GM23248 (cell line): ENCODE measurements around the gene THRSP. TPM values are rescaled to one million over a fixed set of nuclear protein-coding genes. Genes with fewer than 3 reads are reported as not detected.

Source experiments
- DNase-seq: peaks from one replicate; pipeline ENCODE4 v3.0.0-alpha.2; 2015
- H2AFZ ChIP-seq: fragments of 200-600 bp; sonication (generic); 2 replicates; pipeline ENCODE4 v1.6.1; 2016; ENCODE audit warnings: antibody characterized with exemption
- H3F3A ChIP-seq: fragments of 200-600 bp; sonication (generic); 2 replicates; pipeline ENCODE4 v1.6.1; 2016; ENCODE audit warnings: mild to moderate bottlenecking, antibody characterized with exemption, mixed run types; ENCODE audit not compliant: insufficient read depth
- H3K27ac ChIP-seq: fragments of 200-600 bp; sonication (generic); 2 replicates; pipeline ENCODE4 v1.5.1; 2016; ENCODE audit warnings: mild to moderate bottlenecking
- H3K27me3 ChIP-seq: fragments of 200-600 bp; sonication (generic); replicated peaks from 2 replicates; pipeline ENCODE4 v1.6.1; 2016; ENCODE audit warnings: mild to moderate bottlenecking; ENCODE audit not compliant: insufficient read depth
- H3K36me3 ChIP-seq: fragments of 200-600 bp; sonication (generic); 2 replicates; pipeline ENCODE4 v1.6.1; 2016; ENCODE audit warnings: low read depth, mild to moderate bottlenecking
- H3K4me1 ChIP-seq: fragments of 200-600 bp; sonication (generic); 2 replicates; pipeline ENCODE4 v1.6.1; 2016; ENCODE audit warnings: mild to moderate bottlenecking; ENCODE audit not compliant: insufficient read depth
- H3K4me2 ChIP-seq: fragments of 200-600 bp; sonication (generic); one replicate; pipeline ENCODE4 v1.6.1; 2016; ENCODE audit warnings: mild to moderate bottlenecking; ENCODE audit not compliant: unreplicated experiment
- H3K4me3 ChIP-seq: fragments of 200-600 bp; sonication (generic); 2 replicates; pipeline ENCODE4 v1.5.1; 2016; ENCODE audit warnings: mild to moderate bottlenecking
- H3K79me2 ChIP-seq: fragments of 200-600 bp; sonication (generic); 2 replicates; pipeline ENCODE4 v1.6.1; 2016; ENCODE audit warnings: mild to moderate bottlenecking; ENCODE audit not compliant: insufficient read depth
- H3K9ac ChIP-seq: fragments of 200-600 bp; sonication (generic); 2 replicates; pipeline ENCODE4 v1.6.1; 2016; ENCODE audit warnings: mild to moderate bottlenecking
- H3K9me2 ChIP-seq: fragments of 200-600 bp; sonication (generic); 2 replicates; pipeline ENCODE4 v1.6.1; 2016; ENCODE audit warnings: mixed run types, mild to moderate bottlenecking, moderate library complexity; ENCODE audit not compliant: insufficient read depth
- H3K9me3 ChIP-seq: fragments of 200-600 bp; sonication (generic); one replicate; pipeline ENCODE4 v1.6.1; 2017; ENCODE audit warnings: low read depth
- H4K20me1 ChIP-seq: fragments of 200-600 bp; sonication (generic); 2 replicates; pipeline ENCODE4 v1.6.0; 2016; ENCODE audit not compliant: insufficient read depth
- EZH2 ChIP-seq: fragments of 200-600 bp; sonication (generic); IDR thresholded peaks from 2 replicates; pipeline ENCODE4 v1.6.1; 2018; ENCODE audit warnings: antibody characterized with exemption, mild to moderate bottlenecking; ENCODE audit not compliant: insufficient read depth, poor library complexity, severe bottlenecking
- EZH2phosphoT487 ChIP-seq: fragments of 200-600 bp; sonication (generic); IDR thresholded peaks from 2 replicates; pipeline ENCODE4 v1.6.1; 2018; ENCODE audit warnings: antibody characterized with exemption, moderate library complexity, mild to moderate bottlenecking, low read depth; ENCODE audit not compliant: insufficient read depth
- WGBS, 2 experiments: methylation state at CpG; one replicate each; pipeline ENCODE4 v1.1.6; 2015 to 2017; ENCODE audit warnings: low lambda C conversion rate in 2 of 2, low coverage in 1 of 2; ENCODE audit errors: missing lambda C conversion rate in 2 of 2; 5-methylcytosine and 5-hydroxymethylcytosine counted together
- in situ Hi-C: fragments of 300-500 bp; cut with MboI; formaldehyde crosslinking; loops from 2 replicates; pipeline ENCODE4 v1.15.0; 2020
- polyA plus RNA-seq: library from polyadenylated mRNA; unstranded; fragments of >200 nt; fragmentation: Nextera tagmentation; extraction: Ambion mirVana; gene quantifications from 2 replicates; pipeline ENCODE4 v1.2.1, GENCODE V29; 2016
- total RNA-seq: library from RNA; depleted of rRNA; stranded (reverse); fragments of >200 nt; shearing (Covaris generic); gene quantifications from 2 replicates; pipeline ENCODE4 v1.2.3, GENCODE V29; 2014

Gene THRSP
- total and polyA plus RNA-seq, 2 experiments from 2014 or later = not detected

DNA sequence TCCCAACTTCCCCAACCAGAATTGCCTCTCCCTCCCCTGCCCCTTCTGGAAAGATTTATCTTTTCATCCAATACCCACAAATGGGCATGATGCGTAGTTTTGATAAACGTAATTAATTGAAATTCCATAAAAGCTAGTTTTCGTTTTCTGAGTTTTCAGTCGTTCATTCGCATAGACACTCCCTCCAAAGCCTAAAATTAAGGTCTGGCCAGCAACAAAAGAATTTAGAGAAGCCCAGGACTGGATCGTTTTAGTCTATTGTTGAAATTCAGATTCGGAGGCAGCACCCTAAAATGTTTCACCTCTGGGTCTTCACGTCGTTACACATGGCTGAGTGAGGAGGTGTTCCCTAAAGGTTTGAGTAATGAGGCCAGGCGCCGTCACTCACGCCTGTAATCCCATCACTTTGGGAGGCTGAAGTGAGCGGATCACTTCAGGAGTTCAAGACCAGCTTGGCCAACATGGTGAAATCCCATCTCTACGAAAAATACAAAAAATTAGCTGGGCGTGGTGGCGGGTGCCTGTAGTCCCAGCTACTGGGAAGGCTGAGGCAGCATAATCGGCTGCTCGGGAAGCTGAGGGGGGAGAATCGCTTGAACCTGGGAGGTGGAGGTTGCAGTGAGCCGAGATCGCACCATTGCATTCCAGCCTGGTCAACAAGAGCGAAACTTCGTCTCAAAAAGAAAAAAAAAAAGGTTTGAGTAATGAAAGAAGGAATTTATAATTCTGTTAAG, 16.6 kb downstream of the THRSP start:
- no peak for DNase-seq
- no peak for TF ChIP-seq EZH2phosphoT487
- TF ChIP-seq EZH2 = no peak
- H2AFZ ChIP-seq = peak overlapping the region; percentile 97
- H3K9ac ChIP-seq = peak overlapping the region; percentile 94
- H3K27me3 ChIP-seq = no peaks in the 10 kb centered on the region
- no peaks in the 10 kb centered on the region for H3K36me3 ChIP-seq
- no peaks in the 10 kb centered on the region for H4K20me1 ChIP-seq
- peaks cover 48% of the 10 kb centered on the region for H3K79me2 ChIP-seq
- H3K4me3 ChIP-seq = peak overlapping the region; percentile 92
- H3K4me2 ChIP-seq = peak overlapping the region; percentile 84
- H3F3A ChIP-seq = no peaks in the 10 kb centered on the region
- WGBS, 2 experiments = 48 to 49% methylated on average over 23 of the region's 23 CpGs
- H3K9me2 ChIP-seq = no peaks in the 10 kb centered on the region
- H3K4me1 ChIP-seq = peaks cover 14% of the 10 kb centered on the region
- no peaks in the 10 kb centered on the region for H3K9me3 ChIP-seq
- in situ Hi-C loops = no loop called here
- H3K27ac ChIP-seq = peak overlapping the region; percentile 71

DNA sequence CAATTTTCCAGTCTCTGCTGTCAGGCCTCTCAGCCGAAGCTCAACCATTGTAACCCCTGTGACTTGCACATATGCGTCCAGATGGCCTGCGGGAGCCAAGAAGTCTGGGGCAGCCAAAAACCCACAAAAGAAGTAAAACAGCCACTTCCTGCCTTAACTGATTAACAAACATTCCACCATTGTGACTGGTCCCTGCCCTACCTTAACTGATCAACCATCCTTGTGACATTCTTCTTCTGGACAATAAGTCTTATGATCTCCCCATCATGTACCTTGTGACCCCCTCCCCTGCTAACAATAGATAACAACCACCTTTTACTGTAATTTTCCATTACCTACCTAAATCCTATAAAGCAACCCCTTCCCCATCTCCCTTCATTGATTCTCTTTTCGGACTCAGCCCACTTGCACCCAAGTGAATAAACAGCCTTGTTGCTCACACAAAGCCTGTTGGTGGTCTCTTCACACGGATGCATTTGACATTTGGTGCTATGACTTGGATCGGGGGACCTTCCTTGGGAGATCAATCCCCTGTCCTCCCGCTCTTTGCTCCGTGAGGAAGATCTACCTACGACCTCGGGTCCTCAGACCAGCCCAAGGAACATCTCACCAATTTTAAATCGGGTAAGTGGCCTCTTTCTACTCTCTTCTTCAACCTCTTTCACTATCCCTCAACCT, 17.3 kb downstream of the THRSP start:
- no peak overlapping the region for H3K27ac ChIP-seq
- DNase-seq = peak; percentile 32
- H3K9ac ChIP-seq = no peak overlapping the region
- H2AFZ ChIP-seq = peak overlapping the region; percentile 97
- H3K9me3 ChIP-seq = no peaks in the 10 kb centered on the region
- no peaks in the 10 kb centered on the region for H3K9me2 ChIP-seq
- H3K36me3 ChIP-seq = no peaks in the 10 kb centered on the region
- H4K20me1 ChIP-seq = no peaks in the 10 kb centered on the region
- no peak overlapping the region for H3K4me2 ChIP-seq
- peaks cover 41% of the 10 kb centered on the region for H3K79me2 ChIP-seq
- peaks cover 14% of the 10 kb centered on the region for H3K4me1 ChIP-seq
- 91 to 93% methylated on average over 11 of the region's 11 CpGs for WGBS, 2 experiments
- H3K27me3 ChIP-seq = no peaks in the 10 kb centered on the region
- H3F3A ChIP-seq = no peaks in the 10 kb centered on the region
- no peak overlapping the region for H3K4me3 ChIP-seq
- in situ Hi-C loops = no loop called here
- TF ChIP-seq EZH2phosphoT487 (no peak), EZH2 (no peak)

DNA sequence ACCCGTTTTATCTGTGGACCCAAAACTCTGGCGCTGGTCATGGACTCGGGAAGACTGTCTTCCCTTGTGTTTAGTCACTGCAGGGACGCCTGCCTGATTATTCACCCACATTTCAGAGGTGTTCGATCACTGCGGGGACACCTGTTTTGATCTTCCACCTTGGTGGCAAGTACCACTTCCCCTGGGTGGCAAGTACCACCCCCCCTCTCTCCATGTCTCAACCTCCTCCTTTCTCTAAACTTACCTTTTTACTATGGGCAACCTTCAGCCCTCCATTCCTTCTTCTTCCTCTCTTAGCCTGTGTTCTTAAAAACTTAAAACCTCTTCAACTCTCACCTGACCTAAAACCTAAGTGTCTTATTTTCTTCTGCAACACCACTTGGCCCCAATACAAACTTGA, 17.9 kb downstream of the THRSP start:
- Histone ChIP-seq H3K9ac (no peak overlapping the region), H3K4me2 (no peak overlapping the region), H3K27me3 (no peaks in the 10 kb centered on the region), H3F3A (no peaks in the 10 kb centered on the region), H4K20me1 (no peaks in the 10 kb centered on the region), H2AFZ (peak overlapping the region; percentile 97; the same call in 1 of the 2 replicates), H3K4me3 (no peak overlapping the region), H3K9me3 (no peaks in the 10 kb centered on the region), H3K36me3 (no peaks in the 10 kb centered on the region), H3K27ac (no peak overlapping the region), H3K9me2 (no peaks in the 10 kb centered on the region), H3K79me2 (peaks cover 34% of the 10 kb centered on the region), H3K4me1 (peaks cover 14% of the 10 kb centered on the region)
- 77% methylated on average over 6 of the region's 6 CpGs for WGBS, 2 experiments
- TF ChIP-seq EZH2 = no peak
- TF ChIP-seq EZH2phosphoT487 = no peak
- DNase-seq = no peak
- in situ Hi-C loops = no loop called here

DNA sequence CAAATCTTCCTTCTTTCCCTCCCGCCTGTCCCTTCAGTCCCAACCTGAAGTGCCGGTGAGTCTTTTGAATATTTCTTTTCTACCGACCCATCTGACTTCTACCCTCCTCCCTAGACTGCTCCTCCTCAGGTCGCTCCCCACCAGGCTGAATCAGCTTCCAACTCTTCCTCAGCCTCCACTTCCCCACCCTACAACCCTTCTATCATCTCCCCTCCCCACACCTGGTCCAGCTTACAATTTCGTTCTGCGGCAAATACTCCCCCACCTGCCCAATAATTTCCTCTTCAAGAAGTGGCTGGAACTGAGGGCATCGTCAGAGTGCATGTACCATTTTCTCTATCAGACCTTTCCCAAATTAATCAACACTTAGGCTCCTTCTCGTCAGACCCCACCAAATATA, 18.5 kb downstream of the THRSP start:
- no peak for DNase-seq
- TF ChIP-seq EZH2 (no peak), EZH2phosphoT487 (no peak)
- no peaks in the 10 kb centered on the region for H4K20me1 ChIP-seq
- no peaks in the 10 kb centered on the region for H3K36me3 ChIP-seq
- H3K9ac ChIP-seq = no peak overlapping the region
- no peak overlapping the region for H3K4me2 ChIP-seq
- no peak overlapping the region for H3K27ac ChIP-seq
- no peaks in the 10 kb centered on the region for H3K27me3 ChIP-seq
- no peaks in the 10 kb centered on the region for H3K9me2 ChIP-seq
- in situ Hi-C loops = no loop called here
- no peaks in the 10 kb centered on the region for H3F3A ChIP-seq
- peaks cover 14% of the 10 kb centered on the region for H3K4me1 ChIP-seq
- H3K79me2 ChIP-seq = peaks cover 29% of the 10 kb centered on the region
- H3K9me3 ChIP-seq = no peaks in the 10 kb centered on the region
- no peak overlapping the region for H2AFZ ChIP-seq
- WGBS, 2 experiments = 81 to 83% methylated on average over 8 of the region's 8 CpGs
- no peak overlapping the region for H3K4me3 ChIP-seq
